T-helper 2 cell treated with Interferon-gamma antibody and Interleukin-4, amounts not matched to agents 5 μg/mL and 100 μg/mL, for 36 hours (primary cell): ENCODE measurements around the gene DDN.

Experiments used
- DNase-seq: peaks from one replicate; pipeline ENCODE4 v3.0.0; 2021; ENCODE audit warnings: low spot score
- H3K27ac Mint-ChIP-seq: one replicate; pipeline ENCODE4 v1.8.0; 2021; ENCODE audit warnings: mild to moderate bottlenecking, mixed read lengths
- H3K27me3 Mint-ChIP-seq: one replicate; pipeline ENCODE4 v1.8.0; 2021; ENCODE audit warnings: low read depth, mixed read lengths
- H3K36me3 Mint-ChIP-seq: one replicate; pipeline ENCODE4 v1.8.0; 2021; ENCODE audit warnings: low read depth, mixed read lengths
- H3K4me1 Mint-ChIP-seq: one replicate; pipeline ENCODE4 v1.8.0; 2021; ENCODE audit warnings: low read depth, mixed read lengths
- H3K4me3 Mint-ChIP-seq: one replicate; pipeline ENCODE4 v1.8.0; 2022; ENCODE audit warnings: mild to moderate bottlenecking, moderate library complexity, mixed read lengths
- H3K9me3 Mint-ChIP-seq: one replicate; pipeline ENCODE4 v1.8.0; 2021; ENCODE audit warnings: mixed read lengths

DDN gene

GRCh38 chr12:48978291-48978740, 20.9 kb downstream of the DDN start, which contains the start of gene WNT1:
TSS of gene WNT1 (plus strand) at chr12:48978322. CDS start at chr12:48978651, 329 bp downstream.
- peaks cover 43% of the 10 kb centered on the region for H3K4me1 Mint-ChIP-seq
- no peak for DNase-seq
- H3K9me3 Mint-ChIP-seq: no peaks in the 10 kb centered on the region
- peaks cover 89% of the 10 kb centered on the region for H3K27me3 Mint-ChIP-seq
- peak within 1 kb of the TSS; percentile 79 for H3K4me3 Mint-ChIP-seq
- H3K36me3 Mint-ChIP-seq: no peaks in the 10 kb centered on the region
- peak within 1 kb of the TSS; percentile 32 for H3K27ac Mint-ChIP-seq

- Mint-ChIP-seq H3K4me3 (peak overlapping the region; percentile 46), H3K36me3 (no peaks in the 10 kb centered on the region), H3K27me3 (peaks cover 90% of the 10 kb centered on the region), H3K27ac (peak overlapping the region; percentile 32), H3K9me3 (no peaks in the 10 kb centered on the region), H3K4me1 (peaks cover 44% of the 10 kb centered on the region)
- peak; percentile 82 for DNase-seq
These were observed 21.6 kb downstream of the DDN start for GRCh38 chr12:48977290-48978281.

GRCh38 chr12:48973941-48974673, 25.1 kb downstream of the DDN start:
- peaks cover 25% of the 10 kb centered on the region for H3K4me1 Mint-ChIP-seq
- DNase-seq: no peak
- H3K36me3 Mint-ChIP-seq: no peaks in the 10 kb centered on the region
- no peaks in the 10 kb centered on the region for H3K9me3 Mint-ChIP-seq
- H3K27ac Mint-ChIP-seq: no peak overlapping the region
- no peak overlapping the region for H3K4me3 Mint-ChIP-seq
- H3K27me3 Mint-ChIP-seq: peaks cover 88% of the 10 kb centered on the region

- Mint-ChIP-seq H3K4me3 (no peak overlapping the region), H3K27me3 (peaks cover 88% of the 10 kb centered on the region), H3K4me1 (peaks cover 22% of the 10 kb centered on the region), H3K36me3 (no peaks in the 10 kb centered on the region), H3K9me3 (no peaks in the 10 kb centered on the region), H3K27ac (no peak overlapping the region)
- no peak for DNase-seq
These were observed 25.6 kb downstream of the DDN start for GRCh38 chr12:48973531-48973930.

- no peaks in the 10 kb centered on the region for H3K36me3 Mint-ChIP-seq
- H3K9me3 Mint-ChIP-seq: no peaks in the 10 kb centered on the region
- peaks cover 90% of the 10 kb centered on the region for H3K27me3 Mint-ChIP-seq
- no peak overlapping the region for H3K4me3 Mint-ChIP-seq
- DNase-seq: no peak
- no peak overlapping the region for H3K27ac Mint-ChIP-seq
- H3K4me1 Mint-ChIP-seq: peaks cover 22% of the 10 kb centered on the region
These were observed 26.2 kb downstream of the DDN start for GRCh38 chr12:48972952-48973483.

- no peak overlapping the region for H3K27ac Mint-ChIP-seq
- peaks cover 84% of the 10 kb centered on the region for H3K27me3 Mint-ChIP-seq
- no peaks in the 10 kb centered on the region for H3K36me3 Mint-ChIP-seq
- DNase-seq: peak; percentile 70
- peaks cover 17% of the 10 kb centered on the region for H3K4me1 Mint-ChIP-seq
- peak overlapping the region; percentile 78 for H3K4me3 Mint-ChIP-seq
- no peaks in the 10 kb centered on the region for H3K9me3 Mint-ChIP-seq
These were observed 26.8 kb downstream of the DDN start for GRCh38 chr12:48972213-48972951.

- Mint-ChIP-seq H3K9me3 (no peaks in the 10 kb centered on the region), H3K27ac (no peak overlapping the region), H3K4me1 (peaks cover 14% of the 10 kb centered on the region), H3K36me3 (no peaks in the 10 kb centered on the region), H3K4me3 (peak overlapping the region; percentile 38), H3K27me3 (peaks cover 69% of the 10 kb centered on the region)
- no peak for DNase-seq
These were observed 28.4 kb downstream of the DDN start for GRCh38 chr12:48970702-48971334.

- peaks cover 14% of the 10 kb centered on the region for H3K4me1 Mint-ChIP-seq
- H3K4me3 Mint-ChIP-seq: no peak overlapping the region
- no peaks in the 10 kb centered on the region for H3K36me3 Mint-ChIP-seq
- H3K27ac Mint-ChIP-seq: no peak overlapping the region
- peaks cover 69% of the 10 kb centered on the region for H3K27me3 Mint-ChIP-seq
- DNase-seq: peak; percentile 29
- no peaks in the 10 kb centered on the region for H3K9me3 Mint-ChIP-seq
These were observed 29.1 kb downstream of the DDN start for GRCh38 chr12:48969833-48970701.

- Mint-ChIP-seq H3K36me3 (no peaks in the 10 kb centered on the region), H3K27me3 (peaks cover 62% of the 10 kb centered on the region), H3K9me3 (no peaks in the 10 kb centered on the region), H3K4me1 (peaks cover 14% of the 10 kb centered on the region), H3K4me3 (no peak overlapping the region), H3K27ac (no peak overlapping the region)
- no peak for DNase-seq
These were observed 29.9 kb downstream of the DDN start for GRCh38 chr12:48969160-48969771.

- Mint-ChIP-seq H3K9me3 (no peaks in the 10 kb centered on the region), H3K4me3 (no peak overlapping the region), H3K36me3 (no peaks in the 10 kb centered on the region), H3K27me3 (peaks cover 57% of the 10 kb centered on the region), H3K4me1 (peaks cover 14% of the 10 kb centered on the region), H3K27ac (no peak overlapping the region)
- DNase-seq: no peak
These were observed 30.7 kb downstream of the DDN start for GRCh38 chr12:48968467-48968866.

GRCh38 chr12:48967991-48968390, 31.2 kb downstream of the DDN start:
- Mint-ChIP-seq H3K27ac (no peak overlapping the region), H3K4me3 (no peak overlapping the region), H3K4me1 (peaks cover 14% of the 10 kb centered on the region), H3K27me3 (peaks cover 54% of the 10 kb centered on the region), H3K36me3 (no peaks in the 10 kb centered on the region), H3K9me3 (no peaks in the 10 kb centered on the region)
- no peak for DNase-seq
